Kidney (tissue), 14 donors: ENCODE results near the gene PIK3R6. TPM values are rescaled to one million over a fixed set of nuclear protein-coding genes. Genes with fewer than 3 reads are reported as not detected.
"Not testable (repeated sequence)": the region's sequence is repeated elsewhere in the genome, so short reads cannot be mapped to it uniquely, and the experiment has no call there.

Experiments
- DNase-seq, 5 donors: peaks; one replicate each; pipeline ENCODE4 v3.0.0-alpha.2; 2013 to 2020
- FAIRE-seq: peaks from 2 replicates; lab custom pipeline; 2012; peaks lifted over from hg19 to GRCh38; lab: Jason Lieb, UNC
- H3K27ac ChIP-seq, 2 donors: one replicate each; pipeline ENCODE4 v1.7.0; 2013; ENCODE audit warnings: low read depth in 2 of 2, low read length in 2 of 2, inconsistent platforms in 1 of 2
- H3K27me3 ChIP-seq: one replicate; pipeline ENCODE4 v1.7.1; 2013; ENCODE audit warnings: low read length, inconsistent platforms; ENCODE audit not compliant: control insufficient read depth, insufficient read depth
- H3K36me3 ChIP-seq, 3 donors: one replicate each; pipeline versions ENCODE4 v1.7.0 to v1.7.1; 2013; ENCODE audit warnings: low read length in 3 of 3, control low read depth in 1 of 3, inconsistent platforms in 1 of 3; ENCODE audit not compliant: insufficient read depth in 3 of 3, control insufficient read depth in 2 of 3
- H3K4me1 ChIP-seq, 3 donors: one replicate each; pipeline versions ENCODE4 v1.7.0 to v1.7.1; 2013; ENCODE audit warnings: low read length in 3 of 3, inconsistent platforms in 1 of 3, low read depth in 1 of 3; ENCODE audit not compliant: control insufficient read depth in 2 of 3, insufficient read depth in 2 of 3
- H3K4me3 ChIP-seq, 3 donors: one replicate each; pipeline versions ENCODE4 v1.7.0 to v1.8.1; 2013; ENCODE audit warnings: low read length in 3 of 3, control low read depth in 1 of 3, inconsistent platforms in 1 of 3
- H3K9ac ChIP-seq, 3 donors: one replicate each; pipeline versions ENCODE4 v1.7.0 to v1.7.1; 2013; ENCODE audit warnings: low read length in 3 of 3, control low read depth in 1 of 3, inconsistent platforms in 1 of 3
- H3K9me3 ChIP-seq, 3 donors: one replicate each; pipeline versions ENCODE4 v1.7.0 to v1.7.1; 2013; ENCODE audit warnings: low read length in 3 of 3, control low read depth in 1 of 3, inconsistent platforms in 1 of 3; ENCODE audit not compliant: control insufficient read depth in 2 of 3, insufficient read depth in 1 of 3
- intact Hi-C: fragments of 100-400 bp; cut with DNase I; formaldehyde crosslinking; loops from one replicate; pipeline ENCODE4 v1.11.1; 2022
- polyA plus RNA-seq: library from polyadenylated mRNA; stranded (reverse); fragments of 350-450 nt; fragmentation: Illumina TruSeq; extraction: RNeasy Lipid Tissue Mini Kit (QIAGEN cat#74804); gene quantifications from one replicate; pipeline ENCODE4 v1.2.3, GENCODE V29; 2014; ENCODE audit warnings: low read depth, low replicate concordance; ENCODE audit not compliant: insufficient read depth
- total RNA-seq: library from RNA; stranded (reverse); fragmentation: NEBNext Ultra II Directional; extraction: Animal tissue kit (Norgen Biotek cat#: 25700); gene quantifications from one replicate; pipeline ENCODE4 v1.2.1, GENCODE V29; 2021
- TF ChIP-seq, protein P1 (sequence below): IDR thresholded peaks from 3 replicates; pipeline ENCODE4 v1.5.1; 2012; ENCODE audit warnings: mild to moderate bottlenecking, moderate library complexity, borderline replicate concordance; ENCODE audit not compliant: insufficient read depth; ENCODE audit errors: extremely low read depth
- donor health status: control.
- donor health status: control.
- donor health status: control.
- donor health status: control.
- donor health status: control.
- donor health status: DM: yes; HTN: yes; CAD: no.
- donor health status: Normal renal cell carcinoma (clear cell type).

The PIK3R6 gene
- total and polyA plus RNA-seq, 2 donors from 2014 or later, result 0.17 to 2.3 TPM

DNA sequence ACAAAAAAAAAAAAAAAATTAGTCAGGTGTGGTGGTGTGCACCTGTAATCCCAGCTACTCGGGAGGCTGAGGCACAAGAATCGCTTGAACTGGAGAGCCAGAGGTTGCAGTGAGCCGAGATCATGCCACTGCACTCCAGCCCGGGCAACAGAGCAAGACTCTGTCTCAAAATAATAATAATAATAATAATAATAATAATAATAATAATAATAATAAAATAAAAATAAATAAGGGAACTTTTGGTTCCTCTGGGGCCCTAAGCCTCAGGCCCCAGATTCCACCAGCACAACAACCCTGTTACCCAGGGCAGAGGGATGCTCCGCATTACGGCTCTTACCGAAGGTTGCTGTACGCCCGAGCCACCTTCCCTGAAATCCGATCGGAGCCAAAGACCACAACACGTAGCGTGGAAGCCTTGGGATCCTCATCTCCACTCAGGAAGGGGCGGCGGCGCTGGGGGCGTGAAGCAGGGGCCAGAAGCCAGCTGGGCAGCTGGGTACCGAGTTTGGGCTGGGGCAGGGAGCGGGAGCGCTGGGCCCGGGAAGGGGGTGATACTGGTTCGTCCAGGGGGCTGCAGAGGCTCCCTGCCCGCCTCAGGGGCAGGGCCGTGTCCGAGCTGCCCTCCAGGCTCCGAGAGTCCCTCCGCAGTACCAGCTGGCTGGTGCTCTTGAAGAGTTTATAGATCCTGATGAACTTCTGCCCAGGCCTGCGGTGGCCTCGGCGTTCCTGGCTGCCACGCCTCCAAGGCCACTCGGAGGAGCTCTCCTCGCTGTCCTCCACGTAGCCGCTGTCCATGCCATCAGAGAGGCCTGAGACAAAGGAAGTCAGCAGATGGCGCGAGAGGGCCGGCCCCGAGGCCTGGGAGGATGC, 20.6 kb upstream of the PIK3R6 start:
- Histone ChIP-seq H3K9ac (no peak overlapping the region), H3K9me3 (no peaks in the 10 kb centered on the region), H3K36me3 (no peaks in the 10 kb centered on the region), H3K4me3 (no peak overlapping the region), H3K27me3 (no peaks in the 10 kb centered on the region), H3K27ac (no peak overlapping the region), H3K4me1 (no peaks in the 10 kb centered on the region)
- DNase-seq (peak in 4 of 5 donors; percentile 71 to 82 (median 80)), FAIRE-seq (no peak)
- TF ChIP-seq, protein P1, sequence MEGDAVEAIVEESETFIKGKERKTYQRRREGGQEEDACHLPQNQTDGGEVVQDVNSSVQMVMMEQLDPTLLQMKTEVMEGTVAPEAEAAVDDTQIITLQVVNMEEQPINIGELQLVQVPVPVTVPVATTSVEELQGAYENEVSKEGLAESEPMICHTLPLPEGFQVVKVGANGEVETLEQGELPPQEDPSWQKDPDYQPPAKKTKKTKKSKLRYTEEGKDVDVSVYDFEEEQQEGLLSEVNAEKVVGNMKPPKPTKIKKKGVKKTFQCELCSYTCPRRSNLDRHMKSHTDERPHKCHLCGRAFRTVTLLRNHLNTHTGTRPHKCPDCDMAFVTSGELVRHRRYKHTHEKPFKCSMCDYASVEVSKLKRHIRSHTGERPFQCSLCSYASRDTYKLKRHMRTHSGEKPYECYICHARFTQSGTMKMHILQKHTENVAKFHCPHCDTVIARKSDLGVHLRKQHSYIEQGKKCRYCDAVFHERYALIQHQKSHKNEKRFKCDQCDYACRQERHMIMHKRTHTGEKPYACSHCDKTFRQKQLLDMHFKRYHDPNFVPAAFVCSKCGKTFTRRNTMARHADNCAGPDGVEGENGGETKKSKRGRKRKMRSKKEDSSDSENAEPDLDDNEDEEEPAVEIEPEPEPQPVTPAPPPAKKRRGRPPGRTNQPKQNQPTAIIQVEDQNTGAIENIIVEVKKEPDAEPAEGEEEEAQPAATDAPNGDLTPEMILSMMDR, result peak; percentile 18
- intact Hi-C loops, result no loop called here

DNA sequence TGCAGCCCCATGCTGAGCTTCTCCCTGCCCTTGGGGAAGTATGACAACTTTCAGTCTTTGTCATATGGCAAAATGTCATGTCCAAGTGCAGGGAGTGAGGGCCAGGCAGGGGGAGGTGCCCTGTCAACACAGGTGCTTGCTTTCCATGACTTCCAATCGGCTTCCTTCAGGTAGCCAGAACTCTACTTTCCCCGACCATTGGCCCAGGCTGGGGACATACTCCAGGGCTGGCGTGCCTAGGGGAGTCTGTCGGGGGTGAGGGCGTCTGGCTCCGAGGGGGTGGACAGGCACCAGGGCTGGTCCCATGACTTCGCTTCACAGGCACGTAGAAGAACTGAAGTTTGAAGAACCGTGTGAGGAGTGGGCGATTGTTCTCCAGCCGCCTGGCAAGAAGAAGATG, 19.8 kb upstream of the PIK3R6 start:
- no peak for DNase-seq

DNA sequence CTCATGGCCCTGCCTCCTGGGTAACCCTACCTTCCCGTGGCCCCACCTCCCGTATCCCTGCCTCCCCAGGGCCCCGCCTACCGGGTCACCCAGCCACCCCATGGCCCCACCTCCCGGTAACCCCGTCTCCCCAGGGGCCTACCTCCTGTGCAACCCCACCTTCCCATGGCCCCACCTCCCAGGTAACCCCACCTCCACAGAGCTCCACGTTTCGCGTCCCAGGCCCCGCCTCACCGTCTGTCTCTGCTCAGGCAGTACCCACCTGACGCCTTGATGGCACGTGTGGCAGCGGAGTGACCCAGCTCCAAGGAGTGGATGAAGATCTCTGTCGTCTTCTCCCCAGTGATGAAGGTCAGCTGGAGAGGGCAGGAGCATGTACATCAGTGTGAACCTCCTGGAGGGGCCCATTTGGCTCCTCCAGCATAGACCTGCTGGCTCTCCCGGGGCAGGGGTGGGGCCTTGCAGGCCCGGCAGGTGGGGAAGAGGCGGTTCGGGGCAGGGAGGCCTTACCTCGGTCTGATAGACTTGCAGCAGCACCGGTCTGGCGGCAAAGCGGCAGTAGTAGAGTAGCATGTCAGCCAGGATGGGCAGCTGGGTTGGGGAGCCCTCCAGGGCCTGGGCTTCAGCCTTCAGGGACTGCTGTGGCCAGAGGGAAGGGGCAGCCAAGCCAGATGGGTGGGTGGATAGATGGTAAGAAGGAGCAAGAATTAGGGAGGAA, 18.7 kb upstream of the PIK3R6 start:
- no peak overlapping the region for H3K9ac ChIP-seq
- H3K4me1 ChIP-seq, result no peaks in the 10 kb centered on the region
- TF ChIP-seq, protein P1, result no peak
- intact Hi-C loops, result no loop called here
- FAIRE-seq (no peak), DNase-seq (no peak)
- no peaks in the 10 kb centered on the region for H3K36me3 ChIP-seq
- H3K4me3 ChIP-seq, result no peak overlapping the region
- H3K27me3 ChIP-seq, result no peaks in the 10 kb centered on the region
- no peaks in the 10 kb centered on the region for H3K9me3 ChIP-seq
- H3K27ac ChIP-seq, result no peak overlapping the region

More for the DNA sequence above, 19.8 kb upstream of the PIK3R6 start:
- H3K27ac ChIP-seq, result no peak overlapping the region
- intact Hi-C loops, result no loop called here
- no peaks in the 10 kb centered on the region for H3K4me1 ChIP-seq
- H3K4me3 ChIP-seq, result no peak overlapping the region
- TF ChIP-seq, protein P1, result no peak
- FAIRE-seq, result no peak
- H3K9ac ChIP-seq, result no peak overlapping the region
- no peaks in the 10 kb centered on the region for H3K36me3 ChIP-seq
- no peaks in the 10 kb centered on the region for H3K27me3 ChIP-seq
- no peaks in the 10 kb centered on the region for H3K9me3 ChIP-seq

DNA sequence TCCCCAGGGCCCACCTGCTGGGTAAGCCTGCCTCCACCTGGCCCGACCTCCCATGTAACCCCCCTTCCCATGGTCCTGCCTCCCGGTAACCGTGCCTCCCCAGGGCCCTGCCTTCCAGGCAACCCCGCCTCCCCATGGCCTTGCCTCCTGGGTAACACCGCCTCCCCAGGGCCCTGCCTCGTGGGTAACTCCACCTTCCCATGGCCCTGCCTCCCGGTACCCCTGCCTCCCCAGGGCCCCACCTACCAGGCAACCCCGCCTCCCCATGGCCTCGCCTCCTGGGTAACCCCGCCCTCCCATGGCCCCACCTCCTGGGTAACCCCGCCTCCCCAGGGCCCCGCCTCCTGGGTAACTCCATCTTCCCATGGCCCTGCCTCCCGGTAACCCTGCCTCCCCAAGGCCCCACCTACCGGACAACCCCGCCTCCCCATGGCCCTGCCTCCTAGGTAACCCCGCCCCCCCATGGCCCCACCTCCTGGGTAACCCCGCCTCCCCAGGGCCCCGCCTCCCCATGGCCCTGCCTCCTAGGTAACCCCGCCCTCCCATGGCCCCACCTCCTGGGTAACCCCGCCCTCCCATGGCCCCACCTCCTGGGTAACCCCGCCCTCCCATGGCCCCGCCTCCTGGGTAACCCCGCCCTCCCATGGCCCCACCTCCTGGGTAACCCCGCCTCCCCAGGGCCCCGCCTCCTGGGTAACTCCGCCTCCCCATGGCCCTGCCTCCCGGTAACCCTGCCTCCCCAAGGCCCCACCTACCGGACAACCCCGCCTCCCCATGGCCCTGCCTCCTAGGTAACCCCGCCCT, 17.9 kb upstream of the PIK3R6 start:
- not testable (repeated sequence) for H3K9me3 ChIP-seq, FAIRE-seq

More for the DNA sequence above, 17.9 kb upstream of the PIK3R6 start:
- H3K27me3 ChIP-seq, H3K36me3 ChIP-seq, H3K4me1 ChIP-seq, H3K9ac ChIP-seq, H3K27ac ChIP-seq, H3K4me3 ChIP-seq, intact Hi-C loops: not testable (repeated sequence)
- peak in 1 of 5 donors; percentile 61 for DNase-seq
